Hypothalamus (tissue), 51 donors: ENCODE results near the gene ZNF618.

Source experiments
- DNase-seq, 51 donors: peaks; one replicate each; lab custom pipeline; 2025; lab: John Stamatoyannopoulos, UW

ZNF618 gene

GRCh38 chr9:113932906-113933584, 56.9 kb downstream of the ZNF618 start:
- DNase-seq: no peak

GRCh38 chr9:113933671-113934070, 57.6 kb downstream of the ZNF618 start:
- no peak for DNase-seq

GRCh38 chr9:113934167-113934828, 58.2 kb downstream of the ZNF618 start:
- DNase-seq: no peak

GRCh38 chr9:113934829-113935676, 58.9 kb downstream of the ZNF618 start:
- DNase-seq: no peak

GRCh38 chr9:113935677-113936380, 59.7 kb downstream of the ZNF618 start:
- no peak for DNase-seq

GRCh38 chr9:113940077-113940476, 64.0 kb downstream of the ZNF618 start:
- DNase-seq: no peak

GRCh38 chr9:113941056-113941455, 64.9 kb downstream of the ZNF618 start:
- no peak for DNase-seq

GRCh38 chr9:113941526-113941925, 65.4 kb downstream of the ZNF618 start:
- DNase-seq: no peak

GRCh38 chr9:113943112-113944009, 67.3 kb downstream of the ZNF618 start:
- DNase-seq: no peak

- DNase-seq: no peak
These were observed 69.7 kb downstream of the ZNF618 start for GRCh38 chr9:113945784-113946183.

- DNase-seq: no peak
These were observed 70.5 kb downstream of the ZNF618 start for GRCh38 chr9:113946496-113947115.

- no peak for DNase-seq
These were observed 71.8 kb downstream of the ZNF618 start for GRCh38 chr9:113947941-113948340.

- DNase-seq: no peak
These were observed 72.9 kb downstream of the ZNF618 start for GRCh38 chr9:113948891-113949570.

- DNase-seq: no peak
These were observed 73.5 kb downstream of the ZNF618 start for GRCh38 chr9:113949571-113950078.

GRCh38 chr9:113950195-113951031, 74.3 kb downstream of the ZNF618 start:
- DNase-seq: no peak

GRCh38 chr9:113951032-113951372, 74.9 kb downstream of the ZNF618 start:
- no peak for DNase-seq

GRCh38 chr9:113952676-113953075, 76.6 kb downstream of the ZNF618 start:
- DNase-seq: no peak

GRCh38 chr9:113953531-113953930, 77.4 kb downstream of the ZNF618 start:
- DNase-seq: no peak
